ENCODE results near the gene C19orf67.

The C19orf67 gene

DNA sequence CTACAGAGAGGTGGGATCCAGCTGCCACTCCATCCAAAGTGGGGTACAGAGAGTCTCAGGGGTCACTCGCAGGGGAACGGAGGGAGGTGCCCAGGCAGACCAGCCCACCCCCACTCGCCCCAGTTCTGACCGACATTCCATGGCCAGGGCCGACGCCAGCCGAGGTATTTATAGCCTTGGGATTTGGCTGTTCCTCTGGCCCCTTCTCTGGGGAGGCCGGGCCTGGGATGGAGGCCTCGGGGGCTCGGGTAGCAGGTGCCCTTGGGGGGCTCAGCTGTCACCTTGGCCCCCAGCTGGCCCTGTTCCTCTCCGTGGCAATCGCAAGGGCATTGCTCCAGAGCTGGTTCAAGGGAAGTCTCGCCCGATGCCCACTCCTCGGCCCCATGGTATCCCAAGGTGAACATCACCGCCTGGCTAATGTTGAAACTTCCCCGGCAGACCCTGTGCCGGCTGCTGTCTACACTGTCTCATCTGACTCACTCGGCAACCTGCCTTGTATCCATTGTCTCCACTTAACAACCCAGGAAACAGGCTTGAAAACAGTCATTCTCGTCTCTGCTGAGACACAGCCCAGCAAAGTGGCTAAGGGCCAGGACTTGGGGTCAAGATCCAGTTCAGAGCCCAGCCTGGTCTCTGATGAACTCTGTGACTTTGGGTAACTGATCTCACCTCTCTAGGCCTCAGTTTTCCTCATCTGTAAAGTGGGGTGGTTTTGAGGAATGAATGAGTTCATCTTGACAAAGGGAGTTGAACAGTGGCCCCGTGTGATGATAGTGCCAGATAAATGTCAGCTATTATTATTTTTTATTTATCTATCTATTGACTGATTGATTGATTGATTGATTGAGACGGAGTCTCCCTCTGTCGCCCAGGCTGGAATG is 22.2 kb upstream of the C19orf67 start:
- DNase-seq (ENCODE audit: low spot score), result no peak

DNA sequence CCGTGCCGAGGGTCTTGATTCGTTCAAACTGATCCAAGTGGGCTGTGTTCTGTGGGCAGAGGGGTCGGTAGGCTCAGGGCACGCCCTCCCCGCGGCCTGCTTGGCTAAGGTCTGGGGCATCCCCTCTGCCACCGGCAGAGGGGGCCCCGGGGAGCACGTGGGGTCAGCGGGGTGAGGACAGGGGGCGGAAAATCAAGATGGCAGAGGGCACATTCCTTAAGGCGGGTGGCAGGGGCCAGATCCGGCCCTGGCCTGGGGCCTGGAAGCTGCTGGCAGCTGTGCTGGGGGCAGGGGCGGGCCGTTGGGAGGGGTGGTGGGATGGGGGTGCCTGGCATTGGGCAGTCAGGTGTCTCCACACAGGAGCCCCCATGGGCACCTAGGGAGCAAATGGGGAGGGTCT is 21.3 kb upstream of the C19orf67 start:
- no peak for DNase-seq (ENCODE audit: low spot score)

DNA sequence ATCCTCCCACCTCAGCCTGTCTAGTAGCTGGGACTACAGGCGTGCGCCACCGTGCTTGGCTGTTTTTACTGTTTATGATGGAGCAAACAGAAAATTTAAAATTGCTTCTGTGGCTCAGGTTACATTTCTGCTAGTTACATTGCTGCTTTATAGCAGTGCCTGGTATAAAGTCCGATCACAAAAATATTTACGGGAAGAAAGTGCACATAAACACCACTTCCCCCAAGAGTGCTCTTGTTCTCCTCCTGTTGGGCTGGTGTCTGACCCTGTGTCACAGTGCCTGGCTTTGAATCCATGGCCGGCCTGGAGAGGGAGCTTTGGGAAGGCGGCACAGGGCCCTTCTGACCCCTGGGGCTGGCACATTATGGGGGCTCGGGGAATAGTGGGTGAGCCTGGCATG is 20.1 kb upstream of the C19orf67 start:
- DNase-seq (ENCODE audit: low spot score), result no peak

DNA sequence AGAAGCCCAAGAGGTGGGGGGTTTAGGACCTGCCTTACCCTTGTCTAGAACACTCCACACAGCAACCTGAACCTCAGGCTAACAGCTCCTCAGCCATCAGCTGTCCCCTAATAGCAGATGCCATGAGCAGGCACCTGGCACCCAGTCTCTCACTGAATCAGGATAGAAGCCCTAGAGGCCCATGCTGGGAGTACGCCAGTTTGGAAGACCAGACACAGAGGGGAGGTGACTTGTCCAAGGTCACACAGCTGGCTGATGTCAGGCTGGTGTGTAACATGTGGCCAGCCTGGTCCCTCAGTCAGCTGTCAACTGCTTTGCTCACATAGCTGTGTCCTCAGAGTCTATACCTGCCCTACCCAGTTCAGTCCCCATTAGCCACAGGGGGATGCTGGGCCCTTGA is 17.7 kb upstream of the C19orf67 start:
- DNase-seq (ENCODE audit: low spot score), result no peak

DNA sequence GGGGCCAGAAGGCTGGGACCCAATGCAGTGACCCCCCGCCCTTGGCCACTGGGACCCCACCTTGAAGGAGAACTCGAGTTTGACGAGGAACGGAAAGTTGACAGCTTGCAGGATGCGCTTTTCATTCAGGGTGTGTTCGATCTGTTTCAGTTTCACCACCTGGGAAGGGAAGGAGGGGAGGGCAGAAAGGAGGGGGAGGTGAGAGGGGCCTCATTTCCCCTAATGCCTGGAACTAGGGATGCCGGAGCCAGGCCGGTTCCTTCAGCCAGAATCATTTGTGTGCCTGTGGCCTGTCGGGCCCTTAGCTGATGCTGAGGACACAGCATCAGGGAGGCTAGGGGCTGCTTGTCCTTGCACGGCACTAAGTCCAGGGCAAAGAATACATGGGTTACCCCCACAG is 17.2 kb upstream of the C19orf67 start:
- DNase-seq (ENCODE audit: low spot score), result no peak

DNA sequence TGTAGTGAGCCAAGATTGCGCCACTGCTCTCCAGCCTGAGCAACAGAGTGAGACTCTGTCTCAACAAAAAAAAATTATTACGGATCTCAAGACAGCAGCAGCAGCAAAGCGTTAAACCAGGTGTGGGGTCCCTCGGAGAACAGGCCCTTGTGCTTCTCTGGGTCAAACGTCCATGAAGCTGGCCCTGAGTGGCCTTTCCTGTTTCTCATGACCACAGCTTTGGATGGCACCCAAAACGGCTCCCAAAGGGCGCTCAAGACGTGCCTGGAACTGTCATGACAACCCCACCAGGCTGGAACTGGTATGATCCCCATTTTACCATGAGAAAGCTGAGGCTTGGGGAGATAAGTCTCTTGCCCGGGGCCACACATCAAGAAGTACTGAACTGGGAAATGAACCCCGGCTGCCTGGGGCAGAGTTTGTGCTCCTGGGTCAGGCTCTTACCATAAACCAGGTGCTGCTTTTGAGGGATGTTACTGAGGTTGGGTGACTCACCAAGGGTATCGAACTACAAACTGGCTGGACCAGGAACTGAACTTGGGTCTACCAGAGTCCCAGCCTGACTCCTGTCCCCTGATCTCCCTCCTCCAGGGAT is 16.6 kb upstream of the C19orf67 start:
- no peak for DNase-seq (ENCODE audit: low spot score)

DNA sequence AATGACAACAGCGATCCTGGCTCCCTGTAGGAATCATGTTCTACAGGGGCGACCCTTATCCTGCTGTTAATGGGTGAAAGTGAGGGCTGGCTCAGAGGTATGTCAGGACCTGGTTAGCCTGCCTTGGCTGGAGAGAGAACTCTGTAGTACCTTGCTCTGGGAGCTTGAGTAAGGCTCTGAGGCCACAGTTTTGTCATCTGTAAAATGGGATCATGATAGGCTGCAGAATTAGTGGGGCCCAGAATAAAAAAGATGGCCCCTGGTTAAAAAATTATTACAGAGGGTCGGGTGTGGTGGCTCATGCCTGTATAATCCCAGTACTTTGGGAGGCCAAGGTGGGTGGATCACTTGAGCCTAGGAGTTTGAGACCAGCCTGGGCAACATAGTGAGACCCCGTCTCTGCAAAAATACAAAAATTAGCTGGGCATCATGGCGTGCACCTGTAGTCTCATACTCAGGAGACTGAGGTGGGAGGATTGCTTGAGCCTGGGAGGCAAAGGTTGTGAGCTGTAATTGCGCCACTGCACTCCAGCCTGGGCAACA is 15.5 kb upstream of the C19orf67 start:
- no peak for DNase-seq (ENCODE audit: low spot score)

DNA sequence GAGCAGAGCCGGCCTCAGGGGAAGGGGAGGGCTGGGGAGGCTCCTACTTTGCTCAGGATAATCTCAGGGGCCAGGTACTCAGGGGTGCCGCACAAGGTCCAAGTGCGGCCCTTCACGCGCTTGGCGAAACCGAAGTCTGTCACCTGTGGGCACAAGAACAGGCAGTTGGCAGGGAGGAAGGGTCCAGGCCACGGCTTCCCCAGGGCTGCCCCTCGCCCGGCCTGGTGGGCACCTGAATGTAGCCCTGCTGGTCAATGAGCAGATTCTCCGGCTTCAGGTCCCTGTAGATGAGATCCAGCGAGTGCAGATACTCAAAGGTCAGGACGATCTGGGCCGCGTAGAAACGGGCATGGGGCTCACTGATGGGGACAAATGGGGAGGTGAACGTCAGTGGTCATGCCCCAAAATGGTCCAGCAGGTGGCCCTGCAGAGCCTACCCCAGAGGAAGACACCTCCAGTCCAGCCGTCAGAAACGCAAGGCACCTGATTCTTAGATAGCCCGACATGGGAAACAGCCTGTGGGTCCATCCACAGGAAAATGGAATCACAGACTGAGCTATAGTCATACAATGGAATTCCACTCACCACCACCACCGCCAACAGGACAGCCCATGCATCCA is 12.1 kb upstream of the C19orf67 start:
- DNase-seq (ENCODE audit: low spot score), result no peak

DNA sequence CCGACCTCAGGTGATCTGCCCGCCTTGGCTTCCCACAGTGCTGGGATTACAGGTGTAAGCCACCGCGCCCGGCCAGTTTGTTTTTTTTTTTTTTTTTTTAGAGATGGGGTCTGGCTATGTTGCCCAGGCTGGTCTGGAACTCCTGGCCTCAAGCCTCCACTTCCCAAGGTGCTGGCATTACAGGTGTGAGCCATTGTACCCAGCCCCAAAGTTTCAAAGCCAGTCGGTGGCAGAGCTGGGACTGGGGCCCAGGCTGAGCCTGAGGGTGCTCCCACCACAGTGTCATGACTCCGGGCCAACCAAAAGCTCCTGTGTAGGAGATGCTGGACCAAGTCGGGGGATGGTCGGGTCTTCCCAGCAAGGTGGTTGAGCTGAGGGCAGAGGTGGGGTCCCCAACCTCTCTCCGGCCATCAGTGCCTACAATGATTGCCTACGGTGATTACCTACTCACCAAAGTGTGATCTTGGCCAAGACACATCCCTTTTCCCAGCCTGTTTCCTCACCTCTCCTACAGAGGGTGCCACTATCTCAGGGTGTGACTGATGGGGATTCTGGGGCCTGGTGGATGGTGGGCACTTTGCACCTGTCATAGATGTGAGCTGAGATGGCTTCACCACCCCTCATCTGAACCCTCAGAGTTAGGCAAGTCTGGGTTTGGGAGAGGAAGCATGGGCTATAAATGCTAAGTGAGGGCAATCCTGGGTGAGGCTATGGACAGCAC is 10.8 kb upstream of the C19orf67 start:
- DNase-seq (ENCODE audit: low spot score), result no peak

DNA sequence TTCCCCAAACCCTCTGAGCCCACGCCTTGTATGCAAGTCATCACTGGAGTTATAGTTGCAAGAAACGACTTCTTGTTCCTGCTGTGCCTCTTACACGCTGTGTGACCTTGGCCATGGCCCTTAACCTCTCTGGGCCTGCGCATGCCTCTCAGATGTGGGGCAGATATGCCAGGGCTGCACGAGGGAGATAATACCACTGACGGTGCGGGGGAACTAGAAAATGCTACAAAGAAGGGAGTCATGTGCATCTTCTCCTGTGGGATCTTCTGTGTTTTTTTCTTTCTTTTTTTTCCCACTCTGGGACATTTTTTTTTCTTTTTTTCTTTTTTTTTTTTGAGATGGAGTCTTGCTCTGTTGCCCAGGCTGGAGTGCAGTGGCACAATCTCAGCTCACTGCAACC is 9.3 kb upstream of the C19orf67 start:
- DNase-seq (ENCODE audit: low spot score), result no peak

DNA sequence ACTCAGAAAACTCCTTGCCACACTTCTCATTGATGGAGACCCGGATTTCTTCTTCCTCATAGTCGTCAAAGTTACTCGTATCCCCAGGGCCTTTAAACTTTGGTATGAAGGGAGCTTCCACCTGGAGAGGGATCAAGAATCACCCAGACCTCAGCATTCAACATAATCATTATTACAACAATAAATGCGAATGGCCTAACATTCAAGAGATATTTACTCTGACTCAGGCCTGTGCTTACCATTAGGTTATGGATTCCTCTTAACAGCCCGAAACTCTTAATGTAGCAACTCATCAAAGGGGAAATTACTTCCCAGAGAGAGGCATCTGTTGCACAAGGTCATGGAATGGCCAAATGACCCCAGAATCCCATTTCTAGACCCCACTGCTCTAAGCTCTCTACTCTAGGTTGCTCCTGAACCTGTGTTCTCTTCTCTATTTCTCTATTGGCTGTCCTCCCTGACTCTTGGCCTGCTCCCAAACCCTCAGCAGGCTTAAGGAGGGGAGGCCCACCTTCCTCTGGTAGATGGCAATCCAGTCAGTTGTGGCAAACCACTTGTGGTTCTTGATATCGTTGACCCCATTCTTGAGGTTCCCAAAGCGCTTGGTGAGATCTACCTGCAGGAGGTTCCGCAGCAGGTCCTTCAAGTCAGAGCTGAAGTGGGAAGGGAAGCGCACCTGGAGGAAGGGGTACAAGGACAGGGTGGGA is 7.7 kb upstream of the C19orf67 start:
- no peak for DNase-seq (ENCODE audit: low spot score)

DNA sequence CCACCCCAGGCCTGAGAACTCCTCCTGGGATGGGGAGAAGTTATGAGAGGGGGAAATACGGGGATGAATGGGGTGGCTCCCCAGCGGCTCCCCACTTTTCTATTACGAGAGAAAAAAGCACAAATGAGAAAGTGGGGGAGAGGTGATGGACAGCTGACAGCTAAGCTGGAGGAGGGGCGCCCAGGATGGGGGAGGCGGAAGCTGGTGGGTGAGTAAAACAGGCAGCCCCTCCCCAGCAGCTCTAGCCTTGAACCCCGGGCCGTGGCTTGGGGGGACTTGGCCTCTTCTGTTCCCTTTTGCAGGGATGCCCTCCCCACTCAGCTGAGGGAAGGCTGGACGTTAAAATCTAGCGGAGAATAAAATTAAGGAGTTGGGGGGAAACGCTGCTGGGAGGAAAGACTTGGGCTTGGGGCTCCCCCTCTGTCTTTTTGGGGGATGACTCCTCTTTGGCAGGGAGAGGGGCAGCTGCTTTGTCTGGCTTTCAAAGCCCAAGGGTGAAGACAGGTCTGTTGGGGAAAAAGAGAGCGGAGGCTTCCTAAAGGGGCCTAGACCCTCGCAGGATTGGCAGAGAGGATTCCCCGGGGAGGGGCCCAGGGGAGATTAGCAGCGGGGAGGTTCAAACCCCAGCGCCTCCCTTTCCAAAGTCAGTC is 6.4 kb upstream of the C19orf67 start:
- DNase-seq (ENCODE audit: low spot score), result no peak

DNA sequence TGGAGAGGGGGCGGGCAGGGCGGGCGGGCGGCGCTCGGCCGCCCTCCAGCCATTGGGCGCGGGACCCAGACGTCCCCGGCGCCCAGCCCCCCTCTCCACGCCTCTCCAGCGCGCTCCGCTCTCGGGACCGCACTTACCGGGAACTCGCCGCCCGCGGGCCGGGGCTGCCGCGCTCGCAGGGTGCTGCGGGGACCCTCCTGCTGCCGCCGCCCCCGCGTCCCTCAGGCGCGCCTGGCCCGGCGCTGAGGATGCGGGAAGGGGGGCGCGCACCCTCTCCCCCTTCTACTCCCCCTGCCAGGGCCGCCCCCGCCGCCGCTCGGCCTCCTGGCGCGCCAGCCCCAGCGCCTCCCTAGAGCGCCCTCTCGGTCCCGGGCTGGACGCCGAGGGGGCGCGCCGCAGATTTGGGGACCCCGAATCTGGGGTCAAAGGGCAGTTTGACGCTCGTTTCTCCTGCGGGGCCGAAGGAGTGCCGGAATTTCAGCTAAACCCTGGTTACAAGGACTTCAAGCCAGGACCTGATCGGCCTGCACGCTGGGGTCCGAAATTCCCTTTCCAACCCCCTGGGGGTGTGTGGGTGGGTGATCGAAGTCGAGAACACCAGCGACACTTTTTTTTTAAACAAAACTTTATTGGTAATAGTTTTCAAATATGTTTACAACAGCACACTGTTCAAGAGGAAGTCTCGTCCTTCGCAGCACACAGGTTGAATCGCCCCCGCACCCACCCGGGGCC is 5.7 kb upstream of the C19orf67 start:
- peak; percentile 87 for DNase-seq (ENCODE audit: low spot score)

DNA sequence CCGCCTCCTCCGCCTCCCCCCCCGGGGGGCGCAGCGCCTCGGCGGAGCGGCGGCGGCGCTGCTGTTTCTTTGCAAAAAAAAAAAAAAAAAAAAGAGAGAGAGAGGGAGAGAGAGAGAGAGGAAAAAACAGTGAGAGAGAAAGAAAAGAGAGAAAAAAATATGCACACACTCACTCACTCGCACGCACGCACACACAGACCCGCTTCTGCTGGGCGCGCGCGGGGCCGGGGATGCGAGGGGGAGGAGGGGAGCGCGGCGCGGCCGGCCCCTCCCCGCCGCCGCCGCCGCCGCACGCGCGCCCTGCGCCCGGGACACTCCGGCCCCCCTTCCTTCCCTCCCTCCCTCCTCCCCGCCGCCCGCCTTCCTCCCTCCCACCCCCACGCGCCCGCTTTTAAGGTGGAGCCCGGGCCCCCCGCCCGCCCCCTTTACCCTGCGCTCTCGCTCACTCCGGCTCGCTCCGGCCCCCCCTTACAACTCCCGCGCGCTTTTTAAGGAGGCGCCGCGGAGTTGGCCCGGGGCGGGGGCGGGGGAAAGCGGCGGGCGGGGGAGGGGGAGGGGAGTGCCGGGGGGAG is 5.0 kb upstream of the C19orf67 start, which contains the start of gene SAMD1:
SAMD1 (minus strand) TSS at position 243 of the 572 bp plus-strand sequence.
- no peak for DNase-seq (ENCODE audit: low spot score)

DNA sequence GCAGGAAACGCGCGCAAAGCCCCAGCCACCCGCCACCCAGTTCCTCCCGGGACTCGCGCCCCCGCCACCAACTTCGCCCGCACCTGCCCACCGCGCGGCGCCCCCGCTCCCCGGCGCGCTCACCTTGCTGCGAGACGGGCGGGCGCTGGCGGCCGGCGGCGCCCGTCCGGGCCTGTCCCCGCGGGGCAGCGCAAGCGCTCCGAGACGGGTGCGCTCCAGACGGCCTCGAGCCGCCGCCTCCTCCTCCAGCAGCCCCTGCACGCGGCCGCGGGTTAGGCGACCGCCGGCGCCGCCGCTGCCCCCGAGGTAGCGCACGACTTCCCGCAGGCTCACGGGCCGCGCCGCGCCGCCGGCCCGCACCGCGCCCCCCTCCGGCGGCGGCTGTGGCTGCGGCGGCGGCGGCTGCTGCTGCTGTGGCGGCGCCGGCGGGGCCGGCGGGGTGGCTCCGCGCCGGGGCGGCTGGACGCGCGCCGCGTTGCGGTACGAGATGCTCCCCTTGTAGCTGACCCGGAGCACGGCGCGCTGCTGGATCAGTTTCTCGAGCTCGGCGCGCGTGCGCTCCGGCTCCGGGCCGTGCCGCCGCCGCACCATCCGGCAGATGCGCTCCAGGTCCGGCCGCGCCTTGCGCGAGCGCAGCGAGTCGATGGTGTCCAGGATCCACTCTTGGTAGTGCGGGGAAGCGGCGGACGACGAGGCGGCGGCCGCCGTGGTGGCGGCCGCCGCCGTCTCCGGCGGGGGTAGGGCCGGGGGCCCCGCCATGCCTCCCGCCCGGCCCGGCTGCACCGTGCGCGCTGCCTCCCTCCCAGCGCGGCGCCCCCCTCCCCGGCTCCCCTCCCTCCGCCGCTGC is 4.3 kb upstream of the C19orf67 start:
- DNase-seq (ENCODE audit: low spot score), result peak; percentile 74

DNA sequence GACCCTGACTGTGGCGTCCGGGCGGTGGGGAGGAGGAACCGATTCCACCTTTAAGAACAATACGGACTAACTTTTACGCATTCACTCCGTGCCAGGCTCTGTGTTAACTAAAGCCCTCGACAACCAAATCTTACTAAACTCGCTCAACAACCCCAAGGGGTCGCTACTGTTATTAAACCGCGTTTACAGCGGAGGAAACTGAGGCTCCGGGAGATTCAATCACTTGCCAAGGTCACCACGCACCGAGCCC is 3.8 kb upstream of the C19orf67 start:
- DNase-seq (ENCODE audit: low spot score), result no peak

DNA sequence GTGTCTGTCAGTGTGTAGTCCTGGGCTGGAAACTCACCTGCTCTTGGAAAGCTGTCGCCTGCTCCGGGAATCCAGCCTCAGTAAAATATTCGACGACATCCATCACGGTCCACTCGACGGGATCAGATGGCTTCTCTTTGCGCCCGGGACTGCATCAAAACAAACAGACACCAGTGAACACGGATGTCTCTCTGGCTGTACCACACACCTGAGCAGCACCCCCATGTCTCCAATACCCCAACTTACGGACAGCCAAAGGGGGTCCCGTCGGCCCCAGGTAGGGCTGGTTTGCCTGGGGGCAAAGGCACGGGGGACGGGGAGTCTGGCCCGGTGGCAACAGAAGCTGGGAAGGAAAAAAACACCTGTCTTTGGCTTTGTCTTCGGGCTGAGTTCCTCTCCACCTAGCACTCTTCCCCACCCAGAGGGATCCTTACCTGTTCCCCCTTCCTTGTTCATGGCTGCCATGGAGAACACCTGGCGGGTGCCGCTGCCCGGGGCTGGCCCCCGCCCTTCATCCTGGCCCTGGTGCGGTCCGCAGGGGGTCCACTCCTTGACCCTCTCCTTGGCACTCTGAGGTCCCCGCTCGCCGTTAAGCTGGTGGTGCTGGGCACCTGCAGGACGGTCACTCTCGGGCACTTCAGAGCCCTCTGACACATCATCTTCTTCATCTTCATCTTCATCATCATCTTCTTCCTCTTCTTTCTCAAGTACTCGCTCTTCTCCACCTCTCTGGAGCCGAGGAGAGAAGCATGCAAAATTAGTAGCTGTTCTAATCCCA is 3.2 kb upstream of the C19orf67 start:
- no peak for DNase-seq (ENCODE audit: low spot score)

DNA sequence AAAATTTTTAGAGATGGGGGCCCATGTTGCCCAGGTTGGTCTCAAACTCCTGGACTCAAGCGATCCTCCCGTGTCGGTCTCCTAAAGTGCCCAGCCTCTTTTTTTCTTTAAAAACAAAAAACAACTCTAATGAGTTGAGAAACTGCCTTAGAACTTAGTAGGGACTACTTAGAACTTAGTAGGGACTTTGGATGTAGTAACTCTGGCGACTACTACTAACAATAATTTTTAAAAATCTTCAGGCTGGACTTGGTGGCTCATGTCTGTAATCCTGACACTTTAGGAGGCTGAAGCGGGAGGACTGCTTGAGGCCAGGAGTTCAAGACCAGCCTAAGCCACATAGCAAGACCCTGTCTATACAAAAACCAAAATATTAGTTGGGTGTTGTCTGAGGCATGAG is 515 bp upstream of the C19orf67 start:
- DNase-seq (ENCODE audit: low spot score), result no peak

DNA sequence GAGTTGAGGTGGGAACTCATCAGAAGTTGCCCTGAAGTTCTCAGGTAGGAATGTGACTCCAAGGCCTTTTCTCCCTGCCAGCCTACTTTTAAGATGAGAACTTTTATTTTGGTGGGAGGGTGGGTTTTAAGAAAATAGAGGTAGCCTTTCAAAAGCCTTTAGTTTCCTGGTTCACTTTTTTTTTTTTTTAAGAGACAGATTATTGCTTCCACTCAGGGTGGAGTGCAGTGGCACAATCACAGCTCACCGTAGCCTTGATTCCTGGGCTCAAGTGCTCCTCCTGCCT is 3.0 kb downstream of the C19orf67 start:
- no peak for DNase-seq (ENCODE audit: low spot score)

Measured in ecto neural progenitor cell (in vitro differentiated cells).